ENCODE measurements around the gene MAP2.
A peak's percentile ranks its signal among the peaks of the same experiment; 100 is the strongest.

The MAP2 gene, protein sequence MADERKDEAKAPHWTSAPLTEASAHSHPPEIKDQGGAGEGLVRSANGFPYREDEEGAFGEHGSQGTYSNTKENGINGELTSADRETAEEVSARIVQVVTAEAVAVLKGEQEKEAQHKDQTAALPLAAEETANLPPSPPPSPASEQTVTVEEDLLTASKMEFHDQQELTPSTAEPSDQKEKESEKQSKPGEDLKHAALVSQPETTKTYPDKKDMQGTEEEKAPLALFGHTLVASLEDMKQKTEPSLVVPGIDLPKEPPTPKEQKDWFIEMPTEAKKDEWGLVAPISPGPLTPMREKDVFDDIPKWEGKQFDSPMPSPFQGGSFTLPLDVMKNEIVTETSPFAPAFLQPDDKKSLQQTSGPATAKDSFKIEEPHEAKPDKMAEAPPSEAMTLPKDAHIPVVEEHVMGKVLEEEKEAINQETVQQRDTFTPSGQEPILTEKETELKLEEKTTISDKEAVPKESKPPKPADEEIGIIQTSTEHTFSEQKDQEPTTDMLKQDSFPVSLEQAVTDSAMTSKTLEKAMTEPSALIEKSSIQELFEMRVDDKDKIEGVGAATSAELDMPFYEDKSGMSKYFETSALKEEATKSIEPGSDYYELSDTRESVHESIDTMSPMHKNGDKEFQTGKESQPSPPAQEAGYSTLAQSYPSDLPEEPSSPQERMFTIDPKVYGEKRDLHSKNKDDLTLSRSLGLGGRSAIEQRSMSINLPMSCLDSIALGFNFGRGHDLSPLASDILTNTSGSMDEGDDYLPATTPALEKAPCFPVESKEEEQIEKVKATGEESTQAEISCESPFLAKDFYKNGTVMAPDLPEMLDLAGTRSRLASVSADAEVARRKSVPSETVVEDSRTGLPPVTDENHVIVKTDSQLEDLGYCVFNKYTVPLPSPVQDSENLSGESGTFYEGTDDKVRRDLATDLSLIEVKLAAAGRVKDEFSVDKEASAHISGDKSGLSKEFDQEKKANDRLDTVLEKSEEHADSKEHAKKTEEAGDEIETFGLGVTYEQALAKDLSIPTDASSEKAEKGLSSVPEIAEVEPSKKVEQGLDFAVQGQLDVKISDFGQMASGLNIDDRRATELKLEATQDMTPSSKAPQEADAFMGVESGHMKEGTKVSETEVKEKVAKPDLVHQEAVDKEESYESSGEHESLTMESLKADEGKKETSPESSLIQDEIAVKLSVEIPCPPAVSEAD (N-terminal part only)

GRCh38 chr2:209423562-209424198, at the start of gene MAP2:
Gene MAP2 (plus strand): TSS chr2:209424047. CDS start chr2:209653171, 229,124 bp downstream.
- DNase-seq, result peak; percentile 93

- DNase-seq, result no peak
Measured at GRCh38 chr2:209376686-209377085, 47.2 kb upstream of the MAP2 start.

GRCh38 chr2:209380293-209380692, 43.6 kb upstream of the MAP2 start:
- no peak for DNase-seq

- no peak for DNase-seq
Measured at GRCh38 chr2:209381091-209381490, 42.8 kb upstream of the MAP2 start.

DNA sequence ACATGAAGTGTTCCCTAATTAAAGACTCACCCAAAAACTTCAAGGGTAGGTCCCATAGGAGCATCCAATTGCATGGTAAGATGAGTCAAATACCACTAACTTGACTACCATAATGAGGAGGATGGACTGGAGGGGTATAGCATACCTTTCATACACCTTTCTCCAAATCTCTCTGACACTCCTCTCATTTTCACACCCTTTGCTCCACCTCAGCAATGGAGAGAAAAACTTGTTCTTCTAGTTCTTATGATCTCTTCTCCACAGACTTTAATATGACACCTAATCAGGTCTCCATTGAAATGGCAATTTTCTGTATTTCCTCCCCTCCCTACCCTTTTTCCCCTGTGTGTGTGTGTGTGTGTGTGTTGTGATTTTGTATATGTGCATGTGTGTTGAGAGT, 41.1 kb upstream of the MAP2 start:
- DNase-seq, result no peak

- DNase-seq, result no peak
Measured at GRCh38 chr2:209383212-209383611, 40.6 kb upstream of the MAP2 start.

GRCh38 chr2:209387389-209387788, 36.5 kb upstream of the MAP2 start:
- DNase-seq, result no peak

GRCh38 chr2:209388446-209389037, 35.3 kb upstream of the MAP2 start:
- DNase-seq, result no peak

- DNase-seq, result no peak
Measured at GRCh38 chr2:209389171-209389618, 34.7 kb upstream of the MAP2 start.

DNA sequence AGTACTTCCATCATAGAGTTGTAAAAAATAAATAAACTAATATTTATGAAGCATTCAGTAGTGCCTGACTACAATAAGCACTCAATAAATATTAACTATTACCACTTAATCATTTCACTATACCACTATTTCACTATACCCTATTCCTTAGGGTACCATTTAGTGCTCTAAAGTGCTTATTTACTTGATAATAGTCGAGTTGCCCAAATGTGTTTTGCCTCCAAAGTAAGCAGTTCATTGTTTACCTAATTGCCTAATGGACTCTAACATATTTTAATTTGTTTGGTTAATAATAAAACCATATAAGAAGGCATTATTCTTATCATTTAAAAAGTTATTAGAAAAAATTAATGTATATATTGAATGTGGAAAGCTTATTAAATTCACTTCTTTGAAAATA, 33.0 kb upstream of the MAP2 start:
- no peak for DNase-seq

DNA sequence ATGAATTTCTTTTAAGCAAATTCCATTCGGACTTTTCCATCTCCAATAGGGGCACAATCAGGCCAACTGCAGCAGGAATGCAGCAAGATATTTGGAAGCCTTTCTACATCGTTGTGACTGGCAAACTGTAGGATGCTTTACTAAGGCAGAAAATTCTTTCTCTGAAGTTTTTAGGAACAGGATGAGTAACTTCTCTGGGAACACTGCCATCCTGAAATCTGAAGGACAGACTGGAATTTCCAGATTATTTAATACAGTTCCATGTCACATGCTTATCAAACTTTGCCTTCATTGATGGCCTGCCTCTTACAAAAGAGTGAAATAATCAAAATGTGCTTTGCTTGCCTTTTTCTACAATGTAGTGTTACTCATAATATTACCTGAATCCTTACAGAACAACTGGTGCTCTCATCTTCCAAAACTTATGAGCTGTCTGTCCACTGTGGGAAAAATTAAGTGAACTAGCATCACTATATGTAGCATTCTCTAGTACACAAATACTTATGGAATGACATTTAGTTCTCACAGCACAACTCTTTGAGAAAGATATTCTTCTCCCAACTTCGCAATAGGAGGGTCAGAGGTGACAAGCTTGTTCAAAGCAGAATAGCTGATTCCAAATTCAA, 32.0 kb upstream of the MAP2 start:
- no peak for DNase-seq

- no peak for DNase-seq
Measured at GRCh38 chr2:209395229-209395628, 28.6 kb upstream of the MAP2 start.

DNA sequence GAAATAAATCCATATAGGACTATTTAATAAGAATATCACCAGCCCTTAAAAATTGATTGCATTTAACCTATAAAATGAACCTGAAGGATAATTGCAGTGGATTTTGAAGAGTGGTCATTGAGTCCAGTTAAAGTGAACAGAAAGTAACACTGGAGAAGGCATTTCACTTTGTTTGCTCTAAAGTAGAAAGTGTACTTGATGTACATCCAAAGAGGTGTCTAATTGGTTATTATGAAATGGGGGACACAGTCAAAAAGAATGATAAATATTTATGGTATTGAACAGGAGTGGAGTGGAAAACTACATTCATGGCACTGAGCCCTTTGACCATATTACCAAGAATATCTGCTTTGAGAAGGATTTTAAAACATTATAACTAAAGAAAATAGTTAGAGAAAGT, 28.2 kb upstream of the MAP2 start:
- DNase-seq, result no peak

GRCh38 chr2:209398463-209398862, 25.4 kb upstream of the MAP2 start:
- DNase-seq, result no peak

DNA sequence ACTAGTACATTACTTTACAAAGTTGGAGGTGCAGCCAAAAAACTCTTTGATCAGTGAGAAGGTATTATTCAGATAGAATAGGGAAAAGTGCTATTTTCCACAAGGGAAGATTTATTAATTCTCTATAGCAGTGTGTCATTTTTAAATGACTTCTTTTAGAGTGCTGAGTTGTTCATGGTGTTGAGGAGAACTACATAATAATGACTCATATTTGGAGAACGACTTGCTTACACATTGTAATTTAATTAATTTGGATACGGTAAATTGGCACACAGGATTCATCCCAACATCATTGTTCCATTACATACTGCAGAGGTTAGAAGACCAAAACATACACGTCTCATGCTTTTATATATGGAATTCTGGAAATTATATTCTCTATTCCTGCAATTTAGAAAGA, 22.1 kb upstream of the MAP2 start:
- DNase-seq, result no peak

DNA sequence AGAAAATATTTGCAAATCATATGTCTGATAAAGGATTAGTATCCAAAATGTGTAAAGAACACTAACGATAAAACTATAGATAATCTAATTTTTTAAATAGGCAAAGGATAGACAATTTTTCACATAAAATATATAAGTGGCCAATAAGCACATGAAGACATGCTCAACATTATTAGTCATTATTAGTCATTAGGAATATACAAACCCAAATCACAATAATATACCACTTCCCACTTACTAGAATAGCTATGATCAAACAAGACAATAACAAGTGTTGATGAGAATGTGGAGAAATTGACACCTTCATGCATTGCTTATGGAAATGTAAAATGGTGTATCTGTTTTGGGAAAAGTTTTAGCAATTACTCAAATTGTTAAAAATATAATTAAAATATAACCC, 12.6 kb upstream of the MAP2 start:
- DNase-seq, result no peak

DNA sequence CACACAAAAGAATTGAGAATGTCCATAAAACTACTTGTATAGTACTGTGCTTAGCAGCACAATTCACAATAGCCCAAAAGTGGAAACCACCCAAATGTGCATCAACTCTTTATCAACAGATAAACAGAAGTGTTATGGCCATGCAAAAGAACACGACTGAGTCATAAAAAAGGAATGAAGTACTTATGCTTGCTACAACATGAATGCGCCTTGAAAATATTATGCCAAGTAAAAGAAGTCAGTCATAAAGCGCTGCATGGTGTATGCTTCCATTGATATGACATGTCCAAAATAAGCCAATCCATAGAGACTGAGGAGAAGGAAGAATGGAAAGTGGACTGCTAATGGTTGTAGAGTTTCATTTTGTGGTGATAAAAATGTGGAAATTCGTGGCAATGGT, 12.1 kb upstream of the MAP2 start:
- no peak for DNase-seq

GRCh38 chr2:209413311-209414014, 10.4 kb upstream of the MAP2 start:
- no peak for DNase-seq

DNA sequence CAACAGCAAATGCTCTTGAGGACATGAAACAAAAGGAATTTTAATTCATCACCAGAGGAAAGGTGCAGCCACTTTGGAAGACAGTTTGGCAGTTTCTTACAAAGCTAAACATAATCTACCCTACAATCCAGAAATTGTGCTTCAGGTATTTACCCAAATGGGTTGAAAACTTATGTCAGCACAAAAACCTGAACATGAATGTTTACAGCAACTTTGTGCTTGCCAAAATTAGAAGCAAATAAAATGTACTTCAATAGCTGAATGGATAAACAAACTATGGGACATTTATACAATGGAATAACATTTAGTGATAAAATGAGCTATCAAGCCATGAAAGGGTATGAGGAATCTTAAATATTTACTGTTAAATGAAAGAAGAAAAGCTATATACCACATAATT, 6.9 kb upstream of the MAP2 start:
- DNase-seq, result no peak

DNA sequence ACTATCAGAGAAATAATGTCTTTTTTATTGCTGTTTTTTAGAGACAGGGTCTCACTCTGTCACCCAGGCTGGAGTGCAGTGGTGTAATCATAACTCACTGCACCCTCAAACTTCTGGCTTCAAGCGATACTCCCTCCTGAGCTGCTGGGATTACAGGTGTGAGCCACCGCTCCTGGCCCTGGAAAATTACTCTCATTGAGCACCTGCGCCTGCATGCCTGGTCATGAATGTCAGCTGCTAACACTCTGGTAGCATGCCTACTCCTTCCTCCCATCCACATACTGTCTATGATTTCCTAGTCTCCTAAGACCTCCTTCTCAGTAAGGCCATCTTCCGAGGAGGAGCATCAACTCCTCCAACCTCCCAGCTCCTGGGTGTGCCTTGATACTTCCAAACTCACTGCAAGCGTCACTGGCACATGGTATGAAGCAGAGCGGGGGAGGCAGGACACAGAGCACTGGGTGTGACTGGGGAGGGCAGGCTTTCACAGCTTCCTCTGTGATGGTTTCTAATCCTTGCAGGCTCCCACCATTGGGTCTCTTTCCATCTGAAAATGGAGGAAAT, 1.6 kb upstream of the MAP2 start:
- no peak for DNase-seq

DNA sequence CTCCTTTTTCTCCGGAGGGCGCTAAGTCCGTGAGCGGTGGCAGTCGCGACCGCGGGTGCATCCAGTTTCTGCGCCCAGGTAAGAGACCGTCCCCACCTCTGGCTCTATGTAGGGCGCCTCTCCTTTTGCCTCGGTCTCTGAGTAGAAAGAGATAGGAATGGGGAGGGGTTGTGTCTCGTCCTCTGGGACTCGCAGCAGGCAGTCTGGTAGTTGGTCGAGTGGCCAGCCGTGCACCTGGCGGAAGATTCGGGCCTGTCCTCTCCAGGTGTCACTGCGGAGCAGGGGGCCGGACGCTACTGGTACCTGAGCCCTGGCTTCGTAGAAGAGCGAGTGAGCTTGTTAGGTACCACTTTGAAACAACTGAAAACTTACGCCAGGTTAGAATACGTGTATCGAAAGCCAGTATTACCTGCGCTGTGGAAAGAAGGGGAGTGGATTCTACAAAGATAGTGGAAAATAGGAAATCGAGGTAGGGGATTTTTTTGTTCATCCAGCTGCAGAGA, 403 bp downstream of the MAP2 start:
- DNase-seq, result peak; percentile 39
